Epidermal melanocyte (primary cell): ENCODE data around the gene ITLN2.
"Not testable (repeated sequence)": the region's sequence is repeated elsewhere in the genome, so short reads cannot be mapped to it uniquely, and the experiment has no call there.

Source experiments
- DNase-seq: peaks from one replicate; pipeline ENCODE4 v3.0.0; 2011; ENCODE audit warnings: low spot score; ENCODE audit not compliant: insufficient read length

Gene ITLN2

DNA sequence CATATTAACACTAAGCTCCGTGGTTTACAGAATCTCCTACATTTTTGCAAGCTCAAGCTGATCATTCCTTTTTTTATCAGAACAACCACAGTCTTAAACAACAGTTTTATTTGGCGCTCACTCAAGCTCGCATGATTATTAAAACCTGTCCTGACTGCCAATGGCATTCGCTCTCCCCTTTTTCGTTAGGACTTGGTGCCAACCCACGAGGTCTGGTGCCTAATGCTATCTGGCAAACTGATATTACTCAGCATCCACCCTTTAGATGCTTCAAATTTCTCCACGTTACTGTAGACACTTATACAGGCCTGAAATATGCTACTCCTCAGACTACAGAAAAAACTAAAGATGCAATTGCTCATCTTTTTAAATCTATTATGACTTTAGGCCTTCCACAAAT, 46.6 kb downstream of the ITLN2 start:
- DNase-seq, result no peak

GRCh38 chr1:160905617-160905989, 49.0 kb downstream of the ITLN2 start:
- no peak for DNase-seq

GRCh38 chr1:160904783-160905616, 49.6 kb downstream of the ITLN2 start:
- DNase-seq, result no peak

GRCh38 chr1:160902251-160902650, 52.4 kb downstream of the ITLN2 start:
- not testable (repeated sequence) for DNase-seq

DNA sequence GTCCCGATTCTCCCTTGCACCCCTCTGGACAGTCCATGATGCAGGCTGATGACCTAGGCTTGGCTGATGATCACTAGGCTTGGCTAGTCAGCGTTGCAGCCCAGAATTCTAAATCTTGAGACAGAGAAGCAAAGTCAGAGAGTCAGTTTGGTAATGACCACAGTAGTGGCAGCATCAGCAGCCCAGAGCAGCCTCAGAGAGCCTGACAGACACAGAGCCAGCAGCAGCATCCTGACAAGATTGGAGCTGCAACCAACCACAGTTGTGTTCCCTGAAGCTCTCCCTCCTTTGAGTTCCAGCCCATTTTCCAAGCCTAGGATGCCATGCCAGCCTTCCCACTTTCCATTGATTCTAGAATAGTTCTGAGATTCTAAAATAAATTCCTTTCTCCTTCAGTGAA, 52.8 kb downstream of the ITLN2 start:
- no peak for DNase-seq

GRCh38 chr1:160900683-160901082, 53.9 kb downstream of the ITLN2 start:
- not testable (repeated sequence) for DNase-seq
